ENCODE results near the gene GPR150. TPM values are rescaled to one million over a fixed set of nuclear protein-coding genes. Genes with fewer than 3 reads are reported as not detected.

The GPR150 gene
- total RNA-seq, 2 donors from 2014 or later, result 0.51 to 3.0 TPM

- 91% methylated on average over 1 of the region's 1 CpG for WGBS
- H3K27ac ChIP-seq, result no peak overlapping the region
Observed at GRCh38 chr5:95615164-95615467, 4.8 kb upstream of the GPR150 start.

GRCh38 chr5:95617057-95617456, 2.8 kb upstream of the GPR150 start:
- no peak overlapping the region for H3K4me3 ChIP-seq
- 88% methylated on average over 5 of the region's 5 CpGs for WGBS
- H3K4me1 ChIP-seq (replicated peaks), result no peaks in the 10 kb centered on the region
- H3K27me3 ChIP-seq (replicated peaks; ENCODE audit: insufficient read depth), result no peaks in the 10 kb centered on the region
- TF ChIP-seq POLR2A (IDR thresholded peaks at IDR 0.05), result no peak
- no peak for TF ChIP-seq CTCF (IDR thresholded peaks at IDR 0.05)
- TF ChIP-seq POLR2AphosphoS5 (IDR thresholded peaks at IDR 0.05), result no peak
- intact Hi-C loops (cut with DNase I), result no loop called here
- H3K36me3 ChIP-seq, result no peaks in the 10 kb centered on the region
- H3K27ac ChIP-seq, result no peak overlapping the region
- H3K9me3 ChIP-seq, result no peaks in the 10 kb centered on the region
- no peak for DNase-seq (ENCODE audit: low spot score)

More at GRCh38 chr5:95615164-95615467, 4.8 kb upstream of the GPR150 start:
- Histone ChIP-seq H3K36me3 (no peaks in the 10 kb centered on the region), H3K4me1 (replicated peaks) (no peaks in the 10 kb centered on the region), H3K27me3 (replicated peaks; ENCODE audit: insufficient read depth) (no peaks in the 10 kb centered on the region), H3K4me3 (no peak overlapping the region), H3K9me3 (no peaks in the 10 kb centered on the region)
- TF ChIP-seq CTCF (IDR thresholded peaks at IDR 0.05) (no peak), POLR2A (IDR thresholded peaks at IDR 0.05) (no peak), POLR2AphosphoS5 (IDR thresholded peaks at IDR 0.05) (no peak)
- no peak for DNase-seq (ENCODE audit: low spot score)
- intact Hi-C loops (cut with DNase I), result no loop called here

GRCh38 chr5:95619096-95619495, 791 bp upstream of the GPR150 start:
- no peak for DNase-seq (ENCODE audit: low spot score)
- intact Hi-C loops (cut with DNase I), result no loop called here
- H3K4me3 ChIP-seq, result no peak overlapping the region
- no peak for TF ChIP-seq POLR2AphosphoS5 (IDR thresholded peaks at IDR 0.05)
- TF ChIP-seq POLR2A (IDR thresholded peaks at IDR 0.05), result no peak
- TF ChIP-seq CTCF (IDR thresholded peaks at IDR 0.05), result no peak
- no peaks in the 10 kb centered on the region for H3K4me1 ChIP-seq (replicated peaks)
- H3K27me3 ChIP-seq (replicated peaks; ENCODE audit: insufficient read depth), result no peaks in the 10 kb centered on the region
- no peaks in the 10 kb centered on the region for H3K9me3 ChIP-seq
- H3K36me3 ChIP-seq, result no peaks in the 10 kb centered on the region
- H3K27ac ChIP-seq, result no peak overlapping the region
- 94% methylated on average over 4 of the region's 4 CpGs for WGBS

GRCh38 chr5:95619514-95620029, 315 bp upstream of the GPR150 start:
- H3K27me3 ChIP-seq (replicated peaks; ENCODE audit: insufficient read depth), result no peaks in the 10 kb centered on the region
- 18% methylated on average over 19 of the region's 19 CpGs for WGBS
- H3K4me1 ChIP-seq (replicated peaks), result no peaks in the 10 kb centered on the region
- peak overlapping the region in 1 of 2 donors; percentile 65 for H3K27ac ChIP-seq
- intact Hi-C loops (cut with DNase I), result no loop called here
- H3K4me3 ChIP-seq, result peak overlapping the region; percentile 39 to 50
- H3K9me3 ChIP-seq, result no peaks in the 10 kb centered on the region
- H3K36me3 ChIP-seq, result no peaks in the 10 kb centered on the region
- DNase-seq (ENCODE audit: low spot score), result no peak
- TF ChIP-seq CTCF (IDR thresholded peaks at IDR 0.05) (no peak), POLR2A (IDR thresholded peaks at IDR 0.05) (no peak), POLR2AphosphoS5 (IDR thresholded peaks at IDR 0.05) (no peak)

Data from prostate gland (tissue), 2 donors.